ENCODE measurements around the gene NECTIN1. TPM values are rescaled to one million over a fixed set of nuclear protein-coding genes. Genes with fewer than 3 reads are reported as not detected.

NECTIN1 gene
- total RNA-seq, 1 experiment from 2014 or later, result 3.0 TPM

DNA sequence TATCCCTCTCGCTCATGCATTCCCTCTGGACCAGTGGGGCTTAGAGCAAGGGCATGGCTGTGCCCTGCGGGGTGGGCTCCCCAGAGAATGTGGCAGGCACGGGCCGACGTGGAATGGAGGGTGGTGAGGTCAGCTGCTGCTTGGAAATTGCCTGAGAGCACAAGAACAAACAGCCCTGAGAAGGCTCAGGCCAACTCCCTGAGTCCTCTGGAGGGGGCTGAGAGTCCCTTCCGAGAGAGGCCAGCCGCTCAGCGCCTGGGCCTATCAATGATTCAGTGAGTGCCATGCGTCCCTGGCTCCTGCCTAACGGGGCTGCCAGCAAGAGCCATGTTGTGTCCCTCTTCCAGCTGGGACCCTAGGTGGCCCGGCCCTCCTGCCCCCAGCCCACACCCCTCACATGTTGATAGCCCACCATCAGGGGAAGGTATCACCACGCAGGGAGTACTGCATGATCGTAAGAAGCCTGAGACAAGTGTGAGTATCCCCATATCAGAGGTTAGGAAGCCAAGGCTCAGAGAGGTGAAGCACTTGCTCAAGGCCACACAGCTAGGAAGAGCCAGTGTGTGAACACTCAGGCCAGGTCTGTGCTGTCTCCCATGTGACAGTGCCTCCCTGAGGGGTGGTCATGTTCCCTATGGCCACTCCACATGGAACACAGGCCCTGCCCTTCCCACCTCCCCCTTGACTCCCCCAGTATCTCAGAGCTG lies 55.8 kb downstream of the NECTIN1 start:
- DNase-seq (ENCODE audit: low spot score), result no peak

DNA sequence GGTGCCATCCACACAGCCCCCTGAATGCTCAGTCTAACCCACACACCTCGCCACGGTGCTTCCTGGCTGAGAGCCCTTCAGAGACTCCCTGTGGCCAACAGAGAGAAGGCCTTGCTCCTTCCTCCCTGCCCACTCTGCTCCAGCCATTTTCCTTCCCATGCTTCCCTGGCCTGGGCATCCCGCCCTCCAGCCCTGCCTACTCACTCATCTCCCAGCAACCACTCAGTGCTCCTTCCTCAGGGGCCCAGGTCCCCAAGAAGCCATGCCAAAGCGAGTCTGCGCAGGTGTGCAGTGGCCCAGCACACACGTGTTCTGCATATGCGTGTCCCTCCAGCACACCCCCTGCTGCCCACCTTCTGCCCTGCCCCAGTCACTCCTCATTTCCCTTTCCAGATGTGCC lies 56.4 kb downstream of the NECTIN1 start:
- DNase-seq (ENCODE audit: low spot score), result no peak

DNA sequence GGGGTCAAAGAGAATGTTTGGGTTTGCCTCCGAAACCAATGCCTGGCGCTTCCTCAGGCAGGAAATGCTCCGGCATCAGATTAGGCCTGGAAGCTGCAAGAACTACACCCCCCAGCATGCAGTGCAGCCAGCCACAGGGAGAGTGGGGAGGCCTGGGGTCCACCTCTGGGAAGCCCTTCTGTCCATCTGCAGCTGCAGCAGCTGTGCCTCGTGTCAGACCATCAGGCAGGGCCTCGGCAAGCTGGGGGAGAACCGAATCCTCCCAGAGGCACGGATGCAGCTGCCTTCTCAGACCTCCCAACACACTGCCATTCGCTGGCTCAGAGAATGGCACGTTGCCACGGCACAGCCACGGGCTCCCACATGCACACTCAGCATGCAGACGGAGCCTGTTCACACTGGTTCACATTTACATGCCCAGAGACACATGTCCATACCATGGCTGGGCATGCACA lies 57.4 kb downstream of the NECTIN1 start:
- no peak for DNase-seq (ENCODE audit: low spot score)

DNA sequence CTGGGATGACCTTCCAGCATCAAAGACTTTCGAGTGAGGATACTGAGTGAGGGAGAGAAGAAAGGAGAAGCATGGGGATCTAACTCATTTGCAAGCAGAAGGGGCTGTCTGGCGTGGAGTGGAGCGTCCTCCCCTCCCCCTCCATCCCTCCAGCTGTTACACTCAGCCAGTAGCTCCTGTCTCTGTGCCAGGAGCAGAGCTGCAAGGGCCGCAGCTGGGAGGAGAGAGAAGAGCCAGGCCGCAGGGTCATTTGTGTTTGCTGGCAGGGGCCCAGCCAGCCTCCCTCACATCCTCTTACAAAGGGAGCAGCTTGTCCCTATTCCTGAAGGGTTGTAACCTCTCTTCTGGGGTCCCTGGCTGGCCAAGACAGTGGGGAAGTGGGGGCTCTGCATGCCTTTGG lies 57.9 kb downstream of the NECTIN1 start:
- DNase-seq (ENCODE audit: low spot score), result no peak

DNA sequence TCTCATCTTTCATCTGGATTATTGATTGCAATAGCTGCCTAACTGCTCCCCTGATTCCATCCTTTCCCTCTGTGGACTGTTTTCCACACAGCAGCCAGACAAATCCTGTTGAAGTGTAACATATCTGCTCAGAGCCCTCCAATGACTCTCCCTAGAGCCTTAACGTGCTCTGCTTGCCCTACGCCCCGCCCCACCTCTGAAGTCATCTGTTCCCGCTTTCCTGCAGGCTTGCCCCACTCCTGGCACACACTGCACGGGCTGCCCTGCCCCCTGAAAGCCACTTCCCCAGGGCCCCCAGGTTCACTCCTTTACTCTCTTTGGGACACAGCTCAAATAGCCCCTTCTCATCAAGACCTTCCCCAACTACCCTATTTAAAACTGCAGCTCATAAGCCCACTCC lies 59.5 kb downstream of the NECTIN1 start:
- DNase-seq (ENCODE audit: low spot score), result no peak

DNA sequence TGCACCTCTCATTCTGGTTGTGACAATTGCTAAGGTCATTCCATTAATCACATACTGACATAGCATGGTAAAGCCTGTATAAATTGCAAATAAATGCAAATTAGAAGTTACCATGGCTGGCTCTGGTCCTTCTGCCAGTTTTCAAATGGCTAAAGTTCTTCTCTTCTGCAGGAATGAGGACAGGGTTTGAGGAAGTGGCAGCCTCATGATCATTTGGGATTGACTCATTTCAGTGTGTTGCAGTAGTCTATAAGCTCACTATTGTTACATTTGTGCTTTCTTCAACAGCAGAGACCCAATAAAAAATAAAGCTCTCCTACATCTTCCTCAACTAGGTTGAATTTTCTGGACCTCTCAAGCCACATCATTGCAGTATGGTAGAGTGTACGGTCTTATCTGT lies 60.3 kb downstream of the NECTIN1 start:
- no peak for DNase-seq (ENCODE audit: low spot score)

DNA sequence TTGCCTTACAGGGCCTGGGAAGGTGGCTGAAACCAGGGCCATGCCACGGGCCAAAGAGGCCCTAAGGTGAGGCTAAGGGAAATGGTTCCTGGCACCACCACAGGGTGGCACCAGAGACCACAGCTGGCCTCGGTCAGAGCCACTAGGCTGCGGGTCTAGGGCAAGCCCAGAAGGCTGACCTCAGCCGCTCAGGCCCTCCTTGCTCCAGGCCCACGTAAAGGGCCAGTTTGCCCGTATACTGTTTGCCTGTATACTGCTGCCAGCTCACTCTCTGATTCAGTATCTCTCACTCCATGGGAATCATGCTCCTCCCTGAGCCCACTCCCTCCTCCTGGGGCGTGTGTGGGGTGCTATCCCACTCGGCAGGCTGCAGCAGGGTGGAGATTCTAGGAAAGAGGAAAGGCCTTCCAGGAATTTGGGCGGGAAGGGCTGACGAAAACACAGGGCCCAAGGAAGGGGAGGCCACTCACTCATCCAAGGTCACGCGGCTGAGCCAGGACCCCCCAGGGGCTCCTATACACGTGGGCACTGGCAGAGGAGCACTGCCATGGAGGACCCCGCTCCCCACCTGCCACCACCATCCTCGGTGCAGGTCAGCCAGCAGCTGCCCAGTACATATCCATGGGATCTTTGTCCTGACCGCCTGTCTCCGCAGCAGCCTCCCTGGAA lies 62.4 kb downstream of the NECTIN1 start:
- DNase-seq (ENCODE audit: low spot score), result peak; percentile 56

DNA sequence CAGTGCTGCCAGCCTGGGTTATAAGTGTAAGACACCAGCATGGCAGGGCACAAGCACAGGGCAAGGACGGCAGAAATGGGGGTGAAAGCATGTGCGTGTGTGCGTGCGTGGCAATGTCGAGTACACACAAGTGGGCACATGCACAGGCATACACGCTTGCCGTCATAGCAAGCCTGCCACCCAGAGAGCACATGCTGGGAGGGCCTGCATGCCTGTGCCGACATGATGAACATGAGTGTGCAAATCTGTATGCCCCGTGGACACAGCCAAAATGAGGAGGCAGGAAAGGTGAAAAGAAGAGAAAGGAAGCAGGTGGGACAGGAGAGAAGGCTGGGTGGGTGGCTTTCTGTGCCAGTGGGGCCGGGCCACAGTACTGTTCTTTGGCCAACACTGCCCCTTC lies 62.9 kb downstream of the NECTIN1 start:
- DNase-seq (ENCODE audit: low spot score), result no peak

DNA sequence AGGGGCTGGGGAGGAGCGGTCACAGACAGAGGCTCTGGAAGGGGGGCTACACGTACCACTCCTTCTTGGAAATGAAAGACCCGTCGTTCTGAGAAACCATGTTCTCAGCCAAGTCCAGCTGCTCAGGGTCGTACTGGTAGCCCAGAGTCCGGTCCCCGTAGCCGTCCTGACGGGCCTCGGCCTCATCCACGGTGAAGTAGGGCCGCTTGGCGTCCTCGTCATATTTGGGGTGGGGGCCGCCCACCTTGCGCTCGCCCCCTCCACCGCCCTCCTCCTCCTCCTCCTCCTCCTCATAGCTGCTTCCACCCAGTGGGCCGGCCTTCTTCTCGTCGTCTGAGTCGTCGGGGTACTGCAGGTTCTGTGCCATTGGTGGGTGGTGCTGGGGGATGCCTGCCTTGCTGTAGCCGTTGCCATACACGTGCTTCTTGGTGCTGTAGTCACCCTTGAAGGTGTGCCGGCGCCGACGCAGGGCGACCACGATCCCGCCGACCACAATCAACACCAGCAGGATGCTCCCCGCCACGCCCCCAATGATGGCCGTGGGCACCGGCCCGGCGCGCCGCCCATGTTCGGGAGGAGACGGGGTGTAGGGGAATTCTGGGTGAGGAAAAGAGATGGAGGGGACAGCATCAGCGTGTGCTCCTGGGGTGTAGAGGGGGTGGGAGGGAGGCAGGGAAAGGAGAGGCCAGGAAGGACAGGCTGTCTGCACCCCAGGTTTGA lies 64.1 kb downstream of the NECTIN1 start:
- no peak for DNase-seq (ENCODE audit: low spot score)

DNA sequence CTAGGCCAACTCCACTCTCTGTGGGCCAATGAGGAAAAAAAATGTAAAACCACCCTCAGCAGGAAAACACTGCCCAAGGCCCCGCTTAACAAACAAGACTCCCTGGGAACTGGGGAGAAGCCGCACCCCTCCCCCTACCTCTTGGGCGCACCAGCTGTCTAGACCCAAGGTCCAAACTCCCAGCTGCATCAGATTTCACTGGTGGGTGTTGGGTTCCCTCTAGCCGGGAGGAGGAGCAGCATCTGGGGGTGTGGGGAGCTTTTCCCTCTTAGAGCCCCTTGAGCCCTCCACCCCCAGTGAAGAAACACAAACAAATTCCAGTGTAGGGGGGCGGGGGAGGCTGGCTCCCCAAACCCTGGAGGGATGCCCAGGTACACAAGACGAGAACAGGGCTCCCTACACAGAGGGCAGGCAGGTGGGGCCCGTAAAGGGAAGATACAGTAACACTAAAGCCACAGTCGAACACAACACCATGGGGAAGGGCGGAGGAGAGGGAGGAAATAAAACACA lies 64.9 kb downstream of the NECTIN1 start:
- no peak for DNase-seq (ENCODE audit: low spot score)

DNA sequence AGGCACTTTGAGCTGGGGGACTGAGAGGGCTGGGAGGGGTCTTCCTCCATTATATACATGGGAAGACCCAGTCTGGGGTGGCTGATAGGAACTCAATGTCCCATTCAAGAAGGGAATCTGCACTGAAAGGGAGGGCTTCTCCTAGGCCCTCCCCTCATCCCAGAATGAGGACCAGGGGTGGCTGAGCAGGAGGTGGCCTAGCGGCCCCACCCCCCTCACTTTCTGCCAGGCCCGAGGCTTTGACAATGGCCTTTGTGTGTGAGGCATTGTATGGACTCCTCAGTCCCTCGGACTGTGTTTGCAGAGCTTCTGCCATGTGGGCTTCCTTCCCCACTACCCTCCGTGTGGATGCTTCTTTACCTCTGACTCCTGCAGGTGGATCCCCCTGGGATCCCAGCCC lies 65.7 kb downstream of the NECTIN1 start:
- DNase-seq (ENCODE audit: low spot score), result no peak

DNA sequence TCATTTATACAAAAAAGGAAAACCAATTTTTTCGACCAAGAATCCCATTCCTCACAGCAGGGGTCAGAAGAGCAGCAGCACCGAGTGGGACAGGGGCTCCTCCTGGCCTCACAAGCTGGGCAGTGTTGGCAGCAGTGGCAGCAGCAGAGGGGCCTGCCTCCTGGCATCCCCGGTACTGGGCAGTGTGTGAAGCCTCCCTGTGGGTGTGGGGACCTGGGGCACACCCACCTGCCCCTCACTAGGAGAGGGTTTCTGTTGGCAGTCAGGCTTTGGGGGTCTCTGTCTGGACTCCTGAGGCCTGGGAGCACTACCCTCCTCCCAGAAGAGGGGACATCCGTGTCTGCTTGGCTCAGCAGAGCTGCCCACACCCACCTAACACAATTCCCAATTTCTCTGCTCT lies 67.8 kb downstream of the NECTIN1 start:
- DNase-seq (ENCODE audit: low spot score), result no peak

DNA sequence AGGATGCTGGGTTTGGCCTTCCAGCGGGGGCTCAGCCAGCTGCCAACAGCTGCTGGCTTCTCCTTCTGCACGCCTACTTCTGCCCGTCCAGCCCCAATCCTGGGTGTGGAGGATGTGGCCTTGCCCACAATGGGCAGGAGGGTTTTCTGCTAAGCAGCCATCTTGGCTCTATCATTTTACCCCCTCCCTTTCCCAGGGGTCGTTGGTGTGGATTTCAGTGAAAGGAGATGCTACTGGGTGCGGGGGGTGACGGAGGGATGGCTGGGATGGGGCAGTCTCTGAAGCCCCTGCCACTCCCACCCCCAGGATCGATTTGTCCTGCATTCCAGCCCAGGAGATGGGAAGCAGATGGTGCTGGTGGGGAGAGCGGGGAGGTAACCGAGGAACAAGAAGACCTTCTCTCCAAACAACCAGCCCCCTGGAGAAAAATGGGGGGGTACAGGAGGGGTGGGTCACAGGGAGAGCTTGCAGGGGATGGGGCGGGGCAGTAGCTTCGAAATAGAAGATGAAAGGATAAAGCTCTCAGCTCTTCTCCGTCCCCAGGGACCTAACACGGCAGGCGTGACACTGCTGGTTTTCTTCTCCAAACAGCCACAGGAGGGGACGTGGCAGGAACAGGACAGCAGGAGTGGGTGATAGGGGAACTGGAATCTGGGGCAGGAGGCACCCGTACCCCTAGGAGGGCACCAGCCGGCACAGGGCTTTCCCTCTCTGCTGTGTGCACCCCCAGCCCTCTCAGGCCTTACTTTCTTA lies 68.9 kb downstream of the NECTIN1 start:
- DNase-seq (ENCODE audit: low spot score), result no peak

DNA sequence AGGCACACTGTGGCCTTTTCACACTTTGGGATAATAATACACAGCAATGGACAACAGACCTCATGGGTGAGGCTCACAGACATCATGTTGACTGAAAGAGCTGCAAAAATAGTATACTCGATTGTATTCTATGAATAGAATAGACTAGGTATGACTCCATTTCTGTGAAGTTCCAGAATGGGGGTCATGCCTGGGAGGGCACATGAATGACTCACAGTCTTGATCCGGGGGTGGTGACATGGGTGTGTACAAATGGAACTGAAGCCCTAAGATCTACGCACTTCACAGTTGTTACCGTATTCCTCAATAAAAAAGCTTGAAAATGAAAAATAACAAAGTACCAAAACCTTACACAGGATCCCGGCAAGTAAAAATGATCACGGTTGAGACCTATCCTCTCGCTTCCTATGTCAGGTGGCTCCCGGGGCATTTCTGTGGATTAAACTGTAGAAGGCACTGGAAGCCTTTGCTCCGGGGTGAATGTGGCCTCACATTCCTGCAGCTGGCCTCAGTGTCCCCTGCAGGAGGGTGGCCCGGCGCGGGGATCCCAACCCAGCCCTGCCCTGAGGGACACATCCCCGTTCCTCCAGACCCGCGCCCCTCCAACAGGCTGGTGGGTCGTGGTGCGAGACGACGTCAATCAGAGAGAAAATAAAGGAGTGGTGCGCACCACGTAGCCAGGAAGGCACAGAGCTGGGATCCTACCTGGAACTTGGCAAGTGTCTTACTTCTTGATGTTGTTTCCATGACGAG lies 75.9 kb downstream of the NECTIN1 start:
- no peak for DNase-seq (ENCODE audit: low spot score)

DNA sequence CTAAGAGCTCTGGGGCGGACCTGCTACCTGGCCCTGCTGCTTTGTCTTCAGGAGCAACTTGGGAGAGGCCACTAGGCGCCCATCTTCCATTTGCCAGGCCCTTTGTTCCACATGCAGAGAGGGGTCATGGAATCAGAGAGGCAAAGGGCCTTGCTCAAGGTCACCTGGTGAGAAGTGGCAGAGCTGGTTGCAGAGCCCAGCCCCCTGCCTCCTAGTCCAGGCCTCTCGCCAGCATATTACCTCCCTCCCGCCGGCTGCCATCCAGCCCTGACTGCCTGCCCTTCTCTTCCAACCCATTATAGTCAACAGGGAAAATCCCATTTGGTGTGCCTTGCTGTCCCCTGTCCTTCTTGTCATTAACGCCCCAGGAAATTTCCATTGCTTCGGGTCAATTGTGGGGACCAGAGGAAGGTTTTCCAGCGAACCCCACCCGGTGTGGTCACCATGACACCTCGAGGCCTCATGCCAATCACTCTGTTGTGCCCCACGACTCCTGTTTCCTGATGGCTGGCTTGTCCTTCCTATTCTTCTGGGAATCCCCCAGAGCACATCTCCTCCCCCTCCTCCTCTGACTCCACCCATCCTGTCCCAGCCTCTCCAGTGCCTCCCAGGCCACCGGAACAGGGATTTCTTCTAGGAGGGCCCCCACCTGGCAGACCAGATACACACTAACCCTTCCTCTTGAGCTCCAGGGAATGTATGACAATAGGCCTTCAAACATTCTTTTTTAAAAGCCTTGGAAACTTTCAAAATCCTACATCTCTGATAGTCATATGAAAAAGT lies 77.0 kb downstream of the NECTIN1 start:
- peak; percentile 10 for DNase-seq (ENCODE audit: low spot score)

DNA sequence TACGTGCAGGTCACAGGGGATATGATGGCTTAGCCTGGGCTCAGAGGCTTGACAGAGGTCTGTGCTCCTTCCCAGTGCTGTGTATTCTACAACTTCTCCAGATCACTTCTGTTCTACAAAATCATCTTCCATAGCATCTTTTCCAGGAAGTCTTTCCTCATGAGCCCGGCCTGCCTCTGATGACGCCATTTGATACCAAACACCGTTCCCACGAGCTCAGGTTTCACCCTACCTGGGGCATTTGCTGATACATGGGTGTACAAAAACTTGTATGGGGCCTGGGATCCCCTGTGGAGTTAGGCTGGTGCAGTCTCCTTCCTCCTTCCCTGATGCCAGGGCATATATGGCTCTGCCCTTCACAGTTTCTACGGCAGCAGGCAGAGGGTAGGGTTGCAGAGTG lies 78.7 kb downstream of the NECTIN1 start:
- no peak for DNase-seq (ENCODE audit: low spot score)

DNA sequence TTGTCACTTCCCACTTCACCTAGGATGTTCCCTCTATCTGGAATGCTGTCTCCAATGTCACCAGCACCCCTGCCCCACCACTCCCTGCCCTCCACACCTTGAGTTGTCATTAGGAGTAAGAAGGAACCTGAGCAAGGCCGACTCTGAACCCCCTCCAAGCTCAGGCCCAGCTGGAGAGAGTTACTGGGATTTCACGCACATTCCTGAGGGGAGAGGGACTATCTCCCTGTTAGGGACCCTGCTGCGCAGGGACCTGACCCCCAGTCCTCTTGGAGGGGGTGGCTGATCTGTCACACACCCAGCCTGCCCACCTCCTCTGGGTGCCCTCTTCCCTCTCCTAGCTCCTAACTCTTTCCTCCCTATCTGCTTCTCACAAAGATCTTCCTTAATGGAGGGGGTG lies 81.7 kb downstream of the NECTIN1 start:
- no peak for DNase-seq (ENCODE audit: low spot score)

DNA sequence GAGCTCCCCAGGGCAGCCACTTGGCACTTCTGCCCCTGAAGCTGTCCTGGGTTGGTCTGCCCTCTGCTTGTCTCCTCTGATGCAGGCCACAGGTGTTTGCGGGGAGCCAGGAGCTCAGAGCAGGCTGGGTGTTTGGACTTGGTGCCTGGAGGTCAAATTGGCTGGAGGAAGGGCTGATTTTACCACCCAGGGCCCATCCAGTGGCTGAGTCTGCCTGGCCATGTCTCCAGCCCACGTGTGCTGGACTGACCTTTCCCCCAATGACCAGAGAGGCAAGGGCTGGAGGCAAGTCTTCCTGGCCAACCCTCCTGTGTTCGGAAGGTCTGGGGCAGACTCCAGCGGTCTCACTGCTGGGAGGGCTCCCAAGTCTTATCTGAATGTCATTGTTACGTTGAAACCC lies 84.0 kb downstream of the NECTIN1 start:
- DNase-seq (ENCODE audit: low spot score), result no peak

DNA sequence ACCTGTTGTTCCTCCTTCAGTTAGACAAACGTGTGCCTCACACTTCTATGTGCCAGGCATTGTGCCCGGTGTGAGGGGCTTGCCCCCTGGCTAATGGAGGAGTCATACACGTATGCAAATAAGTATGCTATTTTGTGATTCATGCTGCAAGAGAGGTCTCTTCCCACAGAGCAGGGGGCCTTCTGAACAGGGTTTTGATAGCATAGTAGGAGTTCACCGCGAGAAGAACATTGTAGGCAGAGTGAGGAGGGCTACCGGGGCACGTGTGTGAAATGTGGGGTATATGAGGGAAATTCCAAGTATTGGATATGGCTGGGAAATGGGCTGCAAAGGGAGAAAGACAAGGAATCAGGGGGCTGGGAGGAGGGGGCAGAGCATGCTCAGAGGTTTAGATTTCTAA lies 84.5 kb downstream of the NECTIN1 start:
- DNase-seq (ENCODE audit: low spot score), result no peak

DNA sequence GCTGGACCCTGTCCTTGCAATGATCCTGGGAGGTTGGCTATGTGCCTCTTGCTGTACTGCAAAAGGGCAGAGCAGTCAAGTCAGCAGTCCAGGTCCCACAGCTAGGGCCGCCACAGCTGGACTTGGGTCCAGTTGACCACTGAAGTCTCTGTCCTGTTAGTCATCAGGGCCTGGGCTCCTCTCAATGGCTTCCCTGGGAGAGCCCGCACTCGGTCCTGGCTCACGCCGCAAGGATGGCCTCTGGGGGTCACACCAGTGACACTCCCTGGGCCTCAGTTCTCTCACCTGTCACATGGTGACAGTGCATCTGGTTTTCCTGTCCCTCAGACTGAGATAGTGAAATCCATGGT lies 85.1 kb downstream of the NECTIN1 start:
- DNase-seq (ENCODE audit: low spot score), result no peak

Measured in A172 (cell line).